GM18858 (cell line): ENCODE data around the gene COLEC12.
"Not testable (repeated sequence)": the region's sequence is repeated elsewhere in the genome, so short reads cannot be mapped to it uniquely, and the experiment has no call there.

Experiments
- ATAC-seq: cut with Tn5 transposase; IDR thresholded peaks from one replicate; pipeline ENCODE4 v1.9.1; 2021; ENCODE audit not compliant: unreplicated experiment

Gene COLEC12

DNA sequence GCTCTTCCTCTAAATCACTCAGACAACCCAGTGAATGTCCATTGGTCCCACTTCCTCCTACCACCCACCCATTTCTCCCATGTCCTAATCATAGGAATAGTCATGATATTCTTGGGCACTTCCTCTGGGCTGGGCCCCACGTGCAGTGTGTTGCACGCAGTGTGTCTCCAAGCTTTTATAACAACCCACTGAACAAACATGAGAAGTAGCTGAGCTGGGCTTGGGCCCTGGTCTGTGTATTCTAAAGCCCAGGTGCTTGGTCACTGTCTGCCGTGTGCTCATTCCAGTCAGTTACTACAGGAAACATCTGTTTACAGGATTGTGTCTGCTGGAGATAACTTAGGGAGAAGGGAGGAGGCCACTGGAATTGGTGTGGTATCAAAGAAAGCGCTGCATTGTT, 168.5 kb downstream of the COLEC12 start:
- ATAC-seq = no peak

DNA sequence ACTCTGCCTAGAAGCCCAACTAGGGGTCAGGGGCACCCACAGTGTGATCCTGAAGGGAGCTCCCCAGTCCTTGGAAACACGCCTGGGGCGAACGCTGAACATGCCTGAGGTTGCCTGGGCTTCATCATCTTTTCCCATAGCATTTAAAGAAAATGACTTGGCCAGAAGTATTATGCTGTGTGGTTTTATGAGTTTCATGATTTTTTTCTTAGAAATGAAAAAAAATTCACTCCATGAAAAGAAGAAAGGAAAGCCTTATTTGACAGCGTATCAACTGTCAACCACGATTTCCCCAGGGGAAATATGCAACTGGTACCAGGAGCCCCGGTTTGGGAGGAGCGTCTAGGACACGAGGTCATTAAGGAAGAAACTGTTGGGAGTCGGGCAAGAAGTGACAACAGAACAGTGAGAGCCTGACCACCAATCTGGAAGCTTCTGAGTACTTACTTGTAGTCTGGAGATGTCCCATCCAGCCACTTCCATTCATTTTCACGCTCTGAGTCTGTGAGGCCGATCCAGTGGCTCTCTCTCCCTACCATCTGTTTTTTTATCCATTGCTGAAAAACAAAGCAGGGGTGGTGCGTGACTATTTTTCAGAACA, 169.2 kb downstream of the COLEC12 start:
- ATAC-seq = no peak

DNA sequence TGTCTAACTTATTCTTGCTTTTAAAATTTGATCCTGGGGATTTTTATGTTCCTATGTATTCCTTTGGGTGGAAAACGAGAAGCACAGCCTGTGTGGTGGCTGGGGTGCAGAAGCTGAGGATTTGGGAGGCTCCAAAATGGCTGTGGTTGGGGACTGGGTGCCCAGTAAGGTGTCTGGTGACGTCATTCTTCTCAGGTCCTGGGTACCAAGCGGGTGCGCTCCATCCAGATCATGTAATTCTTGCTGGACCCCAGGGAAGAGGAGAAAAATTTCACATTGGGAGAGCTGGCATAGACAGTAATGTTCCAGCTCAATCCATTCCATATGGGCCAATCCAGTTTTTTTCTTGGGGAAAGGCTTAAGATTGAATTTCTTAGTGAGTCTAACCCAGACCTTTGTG, 171.6 kb downstream of the COLEC12 start:
- ATAC-seq = no peak

DNA sequence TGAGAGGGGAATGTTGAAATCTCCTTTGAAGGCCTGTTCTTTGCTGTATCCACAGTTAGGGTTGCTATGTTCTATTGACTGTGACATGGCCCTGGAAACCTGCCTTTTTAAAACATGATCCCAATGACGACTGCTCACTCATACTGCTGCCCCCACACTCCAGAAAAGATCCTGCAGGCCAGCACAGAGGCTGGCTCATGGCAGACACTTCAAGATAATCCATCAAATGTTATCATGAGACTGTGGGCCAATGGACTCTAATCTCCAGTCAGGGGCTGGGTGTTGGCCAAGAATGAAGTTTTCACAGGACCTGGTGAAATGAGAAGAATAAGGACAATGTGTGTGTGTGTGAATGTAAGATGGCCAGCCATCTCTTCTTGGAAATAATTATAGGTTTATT, 173.7 kb downstream of the COLEC12 start:
- no peak for ATAC-seq

DNA sequence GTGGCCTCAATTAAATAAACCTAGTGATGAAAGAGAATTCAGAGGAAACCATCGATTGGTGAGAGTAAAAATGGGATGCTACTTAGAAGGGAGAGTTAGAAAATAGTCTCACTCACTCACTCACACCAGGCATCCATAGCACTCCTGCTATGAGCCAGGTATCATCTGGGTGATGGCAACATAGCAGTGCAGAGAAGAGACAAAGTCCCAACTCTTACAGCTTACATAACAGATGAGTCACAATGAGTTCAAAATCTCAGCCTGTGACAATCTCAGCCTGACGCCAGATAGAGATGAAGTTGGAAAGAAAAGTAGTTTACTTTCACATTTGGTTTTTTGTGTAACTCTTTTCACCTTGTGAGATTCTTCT, 177.3 kb downstream of the COLEC12 start:
- ATAC-seq = no peak

DNA sequence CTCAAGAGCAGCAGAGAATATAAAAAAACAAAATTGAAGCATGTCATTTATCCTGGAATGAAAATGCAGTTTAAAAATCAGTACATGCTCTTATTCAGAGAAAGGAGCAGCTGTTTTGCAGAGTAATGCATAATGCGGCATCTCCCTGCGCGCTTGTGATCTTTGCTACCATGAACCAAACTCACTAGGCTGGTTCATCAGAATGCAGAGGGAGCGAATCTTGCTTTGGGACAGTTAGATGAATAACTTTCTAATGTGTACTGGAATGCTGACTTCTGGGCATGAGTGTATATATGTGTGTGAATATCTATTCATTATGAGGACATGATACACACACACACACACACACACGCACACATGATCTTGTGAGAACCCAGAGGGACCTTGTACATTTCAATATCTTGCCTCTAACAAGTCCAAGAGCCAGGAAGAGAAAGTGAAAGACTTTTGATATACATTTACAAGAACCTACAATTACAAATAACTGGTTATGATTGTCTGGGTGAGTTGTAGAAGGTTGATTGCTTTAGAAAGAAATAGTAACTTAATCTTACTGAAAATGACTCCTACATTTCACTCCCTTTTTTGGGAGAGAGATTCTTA, 178.5 kb downstream of the COLEC12 start:
- no peak for ATAC-seq

DNA sequence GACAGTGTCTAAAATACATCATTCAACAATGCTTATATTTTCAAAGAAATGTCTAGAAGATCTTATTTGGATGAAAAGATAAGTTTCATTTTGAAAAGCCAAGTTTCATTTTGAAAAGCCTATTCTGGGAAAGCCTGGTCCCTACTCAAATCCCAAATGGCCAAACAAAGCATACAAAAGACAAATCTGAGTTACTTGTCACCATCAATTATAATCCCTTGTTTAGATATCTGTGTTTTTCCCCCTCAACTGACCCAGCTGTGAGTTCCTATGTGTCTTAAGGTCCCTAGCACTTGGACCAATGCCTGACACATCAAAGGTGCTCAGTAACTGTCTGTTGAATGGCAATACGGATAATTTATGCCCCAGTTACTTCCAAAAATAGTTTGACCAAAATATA, 180.3 kb downstream of the COLEC12 start:
- no peak for ATAC-seq

DNA sequence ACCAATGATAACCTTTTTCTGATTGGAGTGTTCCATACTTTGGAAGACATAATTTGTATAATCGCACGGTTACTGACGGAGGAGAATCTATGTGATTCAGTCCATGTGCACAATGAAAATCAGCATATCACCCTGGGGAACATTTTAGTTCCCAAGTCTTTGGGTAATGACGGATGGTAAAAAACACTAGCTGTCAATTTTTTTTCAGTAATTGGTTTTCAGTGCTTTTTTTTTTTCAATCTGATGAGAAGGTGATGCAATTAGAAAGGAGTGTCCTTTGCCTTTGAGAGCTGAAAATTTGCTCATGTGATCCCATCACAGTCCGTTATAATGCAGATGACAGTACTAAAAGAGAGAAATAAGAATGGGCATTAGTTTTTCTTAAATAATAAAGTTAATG, 180.8 kb downstream of the COLEC12 start:
- ATAC-seq = no peak

DNA sequence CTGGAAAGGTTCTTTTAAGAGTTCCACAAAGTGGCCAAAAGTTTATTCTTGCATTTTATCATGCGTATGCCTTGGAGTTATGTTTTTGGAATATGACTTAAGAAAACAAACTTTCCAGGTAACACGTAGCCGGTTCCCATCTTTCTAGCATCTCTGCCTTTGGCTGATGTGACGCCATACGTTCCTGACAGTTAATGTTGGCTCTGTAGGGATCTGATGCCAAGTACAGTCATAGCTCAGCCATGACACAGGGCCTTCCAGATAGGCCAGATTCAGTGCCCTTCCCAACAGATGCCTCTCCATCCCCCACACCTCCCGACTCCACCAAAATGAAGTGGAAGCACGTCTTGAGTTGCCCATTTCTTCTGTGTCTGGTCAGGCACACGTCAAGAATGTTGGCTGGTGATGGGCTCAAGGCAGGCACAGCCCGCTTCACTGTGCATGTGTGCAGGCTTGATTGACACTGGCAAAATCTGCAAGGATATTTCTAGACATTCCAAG, 181.7 kb downstream of the COLEC12 start:
- ATAC-seq = no peak

DNA sequence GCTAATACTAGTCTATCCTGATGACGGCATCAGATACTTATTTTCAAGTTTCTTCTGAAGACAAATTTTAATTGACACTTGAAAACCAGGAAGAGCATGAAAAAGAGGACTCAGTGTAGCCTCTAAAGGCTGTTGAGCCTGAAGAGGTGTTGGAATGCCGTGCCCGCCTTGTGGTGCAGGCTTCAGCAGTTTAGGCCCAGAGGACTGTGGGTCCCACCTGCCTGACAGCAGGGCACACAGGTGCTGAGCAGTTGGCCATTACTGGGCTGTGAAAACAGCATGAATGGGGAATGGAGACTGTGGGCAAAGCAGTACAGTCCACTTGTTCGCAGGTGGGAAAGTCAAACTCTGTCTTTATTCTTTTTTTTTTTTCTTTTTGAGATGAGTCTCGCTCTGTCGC, 182.9 kb downstream of the COLEC12 start:
- no peak for ATAC-seq

DNA sequence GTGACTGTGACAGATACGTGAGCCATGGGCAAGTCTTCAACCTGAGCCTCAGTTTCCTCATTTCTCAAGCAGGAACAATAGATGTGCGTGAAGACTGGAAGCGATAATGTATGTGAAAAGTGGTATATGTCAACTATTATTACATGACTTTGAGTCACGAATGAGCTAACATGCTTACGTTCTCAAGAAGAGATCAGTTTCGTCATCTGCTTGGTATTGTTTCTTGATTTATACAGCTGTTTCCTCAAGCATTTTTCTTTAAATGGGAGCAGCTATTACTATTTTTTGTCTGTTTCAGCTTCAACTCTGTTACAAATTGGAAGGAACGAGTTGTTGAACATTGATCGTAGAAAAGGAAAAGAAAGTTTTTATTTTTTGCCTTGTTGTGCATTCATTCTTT, 184.1 kb downstream of the COLEC12 start:
- ATAC-seq = no peak

DNA sequence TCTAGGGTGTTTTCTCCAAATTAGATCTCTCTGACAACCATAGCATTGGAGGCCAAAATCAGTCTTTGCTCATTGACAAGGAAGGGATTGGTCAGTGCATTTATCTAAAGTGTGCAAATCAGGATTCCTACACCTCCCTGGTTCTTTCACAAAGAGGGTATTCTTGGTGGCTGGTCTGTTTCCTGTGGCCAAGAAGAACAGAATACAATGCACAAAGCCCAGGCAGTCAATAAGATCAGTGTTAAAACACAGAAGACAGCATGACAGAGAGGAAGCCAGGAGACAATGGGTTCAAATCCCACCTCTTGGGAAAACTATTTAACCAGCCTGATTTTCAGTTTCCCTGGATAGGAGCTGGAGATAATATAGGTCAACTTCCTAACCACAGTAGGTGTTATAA, 186.6 kb downstream of the COLEC12 start:
- ATAC-seq = no peak

DNA sequence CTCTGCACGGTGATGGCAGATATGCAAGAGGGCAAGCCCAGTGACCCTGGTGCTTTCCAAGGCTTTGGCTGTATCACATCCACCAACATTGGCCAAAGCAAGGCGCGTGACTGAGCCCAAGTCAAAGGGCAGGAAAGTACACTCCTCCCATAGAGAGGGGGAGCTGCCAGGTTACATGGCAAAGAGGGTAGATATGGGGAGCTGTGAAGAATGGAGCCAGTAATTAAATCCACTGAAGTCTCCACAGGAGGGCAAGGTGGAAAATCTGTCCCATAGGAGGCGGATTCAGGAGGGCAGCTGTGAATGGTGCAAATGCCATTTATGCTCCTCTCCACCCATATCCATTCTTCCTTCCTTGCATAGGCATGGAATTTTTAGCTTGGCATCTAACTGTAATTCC, 188.1 kb downstream of the COLEC12 start:
- no peak for ATAC-seq

DNA sequence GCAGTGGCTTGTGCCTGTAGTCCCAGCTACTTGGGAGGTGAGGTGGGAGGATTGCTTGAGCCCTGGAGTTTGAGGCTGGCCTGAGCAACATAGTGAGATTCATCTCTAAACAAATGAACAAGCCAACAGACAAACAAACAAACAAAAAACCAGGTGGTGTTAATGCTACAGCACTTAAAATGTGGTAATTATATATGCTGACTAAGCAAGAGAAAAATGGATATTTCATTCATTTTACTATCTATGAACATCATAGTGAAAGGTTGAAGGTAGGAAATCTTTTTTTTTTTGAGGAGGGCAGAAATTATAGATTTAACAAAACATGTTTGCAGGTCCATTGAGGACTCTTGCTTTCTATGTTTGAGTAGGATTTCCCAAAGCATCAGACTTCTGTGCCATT, 190.5 kb downstream of the COLEC12 start:
- no peak for ATAC-seq

DNA sequence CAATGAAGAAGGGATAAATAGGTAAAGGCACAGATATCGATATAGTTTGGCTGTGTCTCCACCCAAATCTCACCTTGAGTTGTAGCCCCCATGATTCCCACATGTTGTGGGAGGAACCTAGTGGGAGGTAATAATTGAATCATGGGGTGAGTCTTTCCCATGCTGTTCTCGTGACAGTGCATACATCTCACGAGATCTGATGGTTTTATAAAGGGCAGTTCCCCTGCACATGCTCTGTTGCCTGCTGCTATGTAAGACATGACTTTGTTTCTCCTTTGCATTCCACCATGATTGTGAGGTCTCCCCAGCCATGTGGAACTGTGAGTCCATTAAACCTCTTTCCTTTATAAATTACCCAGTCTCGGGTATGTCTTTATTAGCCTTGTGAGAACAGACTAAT, 192.4 kb downstream of the COLEC12 start:
- ATAC-seq = not testable (repeated sequence)

DNA sequence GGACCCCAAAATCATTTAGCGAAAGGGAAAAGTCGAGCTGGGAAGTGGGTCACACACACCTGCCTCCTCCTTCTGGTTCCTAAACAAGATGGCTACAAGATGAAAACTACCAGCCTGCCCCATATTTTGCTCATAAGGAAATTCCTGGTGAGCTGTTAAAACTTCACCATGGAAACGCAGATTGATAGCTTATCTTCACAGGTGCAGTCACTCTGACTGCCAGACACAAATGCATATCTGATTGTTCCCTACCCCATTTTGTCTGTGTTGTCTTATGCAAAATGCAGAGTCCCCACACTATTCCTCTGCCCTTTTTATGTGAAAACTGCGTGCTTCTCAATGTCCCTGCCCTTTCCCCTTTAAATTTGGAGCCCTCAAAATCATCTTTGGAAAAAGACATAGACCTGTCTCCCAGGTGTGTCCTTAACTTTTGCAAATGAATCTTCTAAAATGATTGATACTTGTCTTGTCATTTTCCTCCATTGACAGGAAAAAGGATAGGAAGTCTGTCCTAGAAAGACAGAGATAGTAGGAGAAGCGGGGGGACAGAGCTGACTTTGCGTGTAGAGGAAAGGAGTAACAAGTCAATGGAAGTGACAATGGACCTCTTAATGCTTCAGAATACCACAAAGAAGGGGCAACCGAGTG, 193.8 kb downstream of the COLEC12 start:
- ATAC-seq = no peak

DNA sequence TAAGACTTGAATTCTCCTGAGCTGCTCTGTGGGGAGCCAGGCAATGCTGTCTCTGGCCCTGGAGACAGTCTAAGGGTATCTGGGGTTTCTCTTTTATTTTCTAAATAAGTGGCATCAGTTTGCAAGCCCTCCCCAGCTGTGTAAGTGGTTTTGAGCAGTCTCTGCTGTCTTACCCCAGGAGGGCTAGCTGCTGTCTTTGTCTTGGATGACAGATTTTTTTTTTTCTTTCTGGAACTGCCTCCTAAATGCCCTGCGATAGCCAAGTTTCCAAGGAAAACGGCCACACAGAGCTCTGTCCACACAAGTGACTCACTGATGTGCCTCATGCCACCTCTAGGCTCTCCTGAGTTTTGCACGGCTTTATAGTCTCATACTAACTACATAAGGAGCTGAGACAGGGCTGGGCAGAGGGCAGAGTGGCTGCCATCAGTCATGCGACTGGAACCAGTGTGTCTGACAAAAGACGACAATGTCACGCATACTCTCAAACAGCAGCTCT, 195.4 kb downstream of the COLEC12 start:
- no peak for ATAC-seq

DNA sequence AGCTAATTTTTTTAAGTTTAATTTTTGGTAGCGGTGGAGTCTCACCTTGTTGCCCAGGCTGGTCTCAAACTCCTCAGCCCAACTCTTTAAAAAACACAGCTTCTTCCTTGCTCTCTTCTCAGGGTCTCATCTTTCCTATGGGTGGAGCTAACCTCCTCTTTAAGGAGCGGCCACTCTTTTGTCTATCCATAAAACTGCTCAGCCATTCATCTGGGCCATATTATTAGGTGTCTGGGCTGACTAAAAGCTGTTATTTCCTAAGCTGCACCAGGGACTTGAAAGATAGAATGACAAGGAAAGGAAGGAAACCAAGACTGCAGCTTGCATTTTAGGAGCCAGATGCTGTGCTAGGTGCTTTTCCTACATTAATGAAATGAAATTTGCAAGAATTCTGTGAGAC, 196.9 kb downstream of the COLEC12 start:
- ATAC-seq = no peak

DNA sequence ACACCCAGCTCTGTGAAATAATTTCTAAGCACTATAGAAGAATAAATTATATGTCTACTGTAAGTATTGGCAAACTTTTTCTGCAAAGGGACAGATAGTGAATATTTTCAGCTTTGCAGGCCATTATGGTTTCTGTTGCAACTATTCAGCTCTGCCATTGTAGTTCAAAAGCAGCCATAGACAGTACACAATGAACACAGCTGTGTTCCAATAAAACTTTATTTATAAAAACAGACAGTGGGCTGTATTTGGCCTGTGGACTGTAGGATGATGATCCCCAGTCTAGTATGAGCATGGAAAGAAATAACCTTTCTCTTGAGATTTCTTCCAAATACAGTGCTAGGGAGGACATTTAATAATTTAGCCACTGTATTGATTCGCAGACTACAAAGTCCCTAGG, 197.5 kb downstream of the COLEC12 start:
- ATAC-seq = no peak

DNA sequence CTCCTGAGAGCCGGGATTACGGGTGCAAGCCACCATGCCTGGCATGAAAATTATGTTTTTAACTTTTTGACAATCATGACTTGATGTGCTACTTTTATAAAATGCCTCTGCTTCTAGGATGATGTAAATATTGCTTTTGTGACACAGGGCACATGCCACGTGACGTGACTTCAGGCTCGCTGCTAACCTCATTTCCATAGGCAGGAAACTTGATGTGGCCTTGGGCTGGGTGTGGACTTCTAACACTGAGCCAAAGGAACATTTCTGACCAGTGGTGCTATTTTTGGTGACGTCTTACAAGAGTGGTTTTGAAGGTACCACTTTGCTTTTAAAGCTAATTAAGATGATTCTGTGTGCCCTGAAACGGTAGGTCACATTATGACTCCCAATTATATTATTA, 198.4 kb downstream of the COLEC12 start:
- no peak for ATAC-seq

DNA sequence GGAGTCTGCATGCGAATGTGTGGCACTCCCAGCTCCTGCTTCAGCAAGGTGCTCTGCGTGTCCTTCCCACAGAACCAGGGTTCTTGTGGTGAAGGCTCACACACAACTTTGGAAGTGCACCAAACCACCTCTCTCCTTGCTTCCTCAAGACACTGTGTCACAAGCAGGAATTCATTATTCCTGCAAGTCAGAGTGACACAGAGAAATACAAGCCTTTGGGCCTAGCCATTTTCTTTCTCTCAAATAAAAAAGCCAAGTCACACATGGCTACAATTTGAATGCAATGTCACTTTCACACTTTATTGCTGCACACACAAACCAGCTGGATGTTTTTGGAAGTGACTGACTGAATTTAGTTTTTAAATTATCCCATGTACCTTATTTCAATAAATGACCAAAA, 202.6 kb downstream of the COLEC12 start:
- no peak for ATAC-seq

DNA sequence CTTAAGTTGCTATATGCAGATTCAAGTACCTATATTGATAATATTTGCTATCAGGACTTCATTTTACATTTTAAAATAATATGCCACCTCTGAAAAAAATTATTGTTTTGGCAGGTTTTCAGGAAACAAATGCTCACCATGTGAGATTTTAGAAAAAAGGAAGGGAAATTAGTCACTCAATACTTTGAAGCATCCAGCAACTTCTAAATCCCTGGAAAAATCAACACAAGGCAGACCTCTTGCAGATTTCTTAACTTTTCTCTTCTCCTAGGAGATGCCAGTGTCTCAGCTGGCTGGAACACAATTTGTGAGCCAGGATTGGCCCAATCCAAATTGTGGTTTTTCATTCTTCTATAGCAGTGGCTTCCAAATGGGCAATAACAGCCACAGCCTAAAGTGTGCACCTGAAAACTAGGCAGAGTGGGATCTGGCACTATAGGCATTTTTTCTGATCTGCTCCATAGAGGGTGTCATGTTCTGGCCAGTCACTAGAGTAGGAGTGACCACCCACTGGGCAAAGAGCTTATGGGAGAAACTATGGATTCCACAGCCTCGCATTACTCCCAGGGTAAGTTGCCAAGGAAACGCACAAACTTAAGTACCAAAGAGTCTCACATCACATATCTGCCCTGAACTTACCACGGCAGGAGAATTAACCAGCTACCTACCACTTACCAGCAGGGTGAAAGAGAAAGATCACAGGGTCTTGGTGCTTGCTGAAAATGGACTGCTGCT, 204.6 kb downstream of the COLEC12 start:
- ATAC-seq = no peak
